NCI-H526 (cell line): ENCODE results near the gene AP1S1.

Source experiments
- DNase-seq, 2 experiments: peaks; one replicate each; lab custom pipeline; 2025; lab: John Stamatoyannopoulos, UW

Gene AP1S1

GRCh38 chr7:101159696-101160674, 5.7 kb downstream of the AP1S1 start:
- DNase-seq: no peak

- DNase-seq: no peak
These were observed 6.6 kb downstream of the AP1S1 start for GRCh38 chr7:101160910-101161309.

GRCh38 chr7:101161692-101162471, 7.6 kb downstream of the AP1S1 start:
- no peak for DNase-seq

- DNase-seq: peak; percentile 35 to 85
These were observed 8.4 kb downstream of the AP1S1 start for GRCh38 chr7:101162551-101163278.

GRCh38 chr7:101163279-101164070, 9.2 kb downstream of the AP1S1 start:
- peak; percentile 26 to 79 for DNase-seq

GRCh38 chr7:101164071-101164840, 10.0 kb downstream of the AP1S1 start:
- DNase-seq: peak in 1 of 2 experiments; percentile 50

- DNase-seq: peak; percentile 86 to 97
These were observed 11.0 kb downstream of the AP1S1 start, which contains the start of gene VGF for GRCh38 chr7:101165075-101165957. TSS of gene VGF (minus strand) at chr7:101165569. CDS start at chr7:101164843, 726 bp downstream.

- DNase-seq: no peak
These were observed 11.8 kb downstream of the AP1S1 start for GRCh38 chr7:101165958-101166647.

- no peak for DNase-seq
These were observed 12.3 kb downstream of the AP1S1 start for GRCh38 chr7:101166648-101166908.

GRCh38 chr7:101166909-101167644, 12.8 kb downstream of the AP1S1 start:
- DNase-seq: no peak

- no peak for DNase-seq
These were observed 13.6 kb downstream of the AP1S1 start for GRCh38 chr7:101167645-101168411.

GRCh38 chr7:101168412-101169049, 14.3 kb downstream of the AP1S1 start:
- DNase-seq: no peak

- DNase-seq: no peak
These were observed 15.0 kb downstream of the AP1S1 start for GRCh38 chr7:101169110-101169837.

- DNase-seq: peak in 1 of 2 experiments; percentile 75
These were observed 15.7 kb downstream of the AP1S1 start for GRCh38 chr7:101169838-101170551.

GRCh38 chr7:101170617-101171441, 16.6 kb downstream of the AP1S1 start:
- no peak for DNase-seq
